ENCODE results near the gene AGER. TPM values are rescaled to one million over a fixed set of nuclear protein-coding genes. Genes with fewer than 3 reads are reported as not detected.
"Not testable (repeated sequence)": the region's sequence is repeated elsewhere in the genome, so short reads cannot be mapped to it uniquely, and the experiment has no call there.

Gene AGER
- total and polyA plus RNA-seq, 9 donors = 3.4 to 12.8 (median 7.9) TPM

DNA sequence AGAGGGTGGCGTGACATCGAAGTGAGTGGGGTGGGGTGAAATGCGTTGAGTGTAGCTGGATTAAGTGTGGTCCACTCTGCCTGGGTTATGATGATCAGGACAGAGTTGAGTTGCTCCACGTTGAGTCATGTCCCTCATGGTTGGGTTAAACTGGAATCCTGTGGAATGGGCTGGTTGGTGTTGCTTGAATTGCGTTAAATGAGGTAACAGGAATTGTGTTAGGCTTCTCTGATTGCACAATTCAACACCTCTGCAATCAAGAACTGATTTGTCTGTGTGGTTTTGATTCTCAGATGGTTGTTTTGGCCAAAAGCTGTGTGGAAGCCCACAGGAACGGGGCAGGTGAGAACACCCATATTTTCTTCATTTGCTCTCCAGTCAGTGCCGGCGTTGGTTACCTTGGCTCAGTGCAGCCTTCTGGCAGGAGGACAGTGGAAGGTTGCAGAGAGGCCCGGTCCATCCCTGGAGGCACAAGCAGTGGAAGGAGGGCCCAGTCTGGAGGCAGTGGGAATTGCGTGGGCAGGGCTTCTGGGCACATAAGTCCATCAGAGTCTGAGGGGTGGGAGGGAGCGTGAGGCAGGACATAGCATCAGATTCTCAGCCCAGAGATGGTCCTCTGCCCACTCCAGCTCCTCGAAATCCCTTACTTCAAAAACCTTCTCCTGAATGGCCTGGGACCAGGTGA lies 28.2 kb upstream of the AGER start:
- H3K36me3 ChIP-seq = no peaks in the 10 kb centered on the region
- 80 to 85% (median 81%) methylated on average over 12 of the region's 12 CpGs for WGBS, 3 donors
- no peak overlapping the region for H3K4me3 ChIP-seq

DNA sequence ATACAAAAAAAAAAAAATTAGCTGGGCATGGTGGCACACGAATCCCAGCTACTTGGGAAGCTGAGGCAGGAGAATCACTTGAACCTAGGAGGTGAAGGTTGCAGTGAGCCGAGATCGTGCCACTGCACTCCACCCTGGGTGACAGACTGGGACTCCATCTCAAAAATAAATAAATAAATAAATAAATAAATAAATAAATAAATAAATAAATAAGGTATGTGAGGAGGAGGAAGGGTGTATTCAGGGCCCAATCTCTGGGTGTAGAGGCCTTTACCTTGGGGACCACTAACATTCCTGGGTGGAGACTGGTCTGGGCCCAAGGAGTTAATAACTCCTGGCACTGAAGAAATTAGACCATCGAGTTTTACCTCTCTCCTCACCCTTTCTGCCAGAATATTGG lies 27.4 kb upstream of the AGER start:
- H3K36me3 ChIP-seq = not testable (repeated sequence)

More for the DNA sequence above, 28.2 kb upstream of the AGER start:
- DNase-seq = no peak
- TF ChIP-seq EP300 (IDR thresholded peaks at IDR 0.05) (no peak), POLR2A (IDR thresholded peaks at IDR 0.05) (no peak)
- TF ChIP-seq, protein P1, sequence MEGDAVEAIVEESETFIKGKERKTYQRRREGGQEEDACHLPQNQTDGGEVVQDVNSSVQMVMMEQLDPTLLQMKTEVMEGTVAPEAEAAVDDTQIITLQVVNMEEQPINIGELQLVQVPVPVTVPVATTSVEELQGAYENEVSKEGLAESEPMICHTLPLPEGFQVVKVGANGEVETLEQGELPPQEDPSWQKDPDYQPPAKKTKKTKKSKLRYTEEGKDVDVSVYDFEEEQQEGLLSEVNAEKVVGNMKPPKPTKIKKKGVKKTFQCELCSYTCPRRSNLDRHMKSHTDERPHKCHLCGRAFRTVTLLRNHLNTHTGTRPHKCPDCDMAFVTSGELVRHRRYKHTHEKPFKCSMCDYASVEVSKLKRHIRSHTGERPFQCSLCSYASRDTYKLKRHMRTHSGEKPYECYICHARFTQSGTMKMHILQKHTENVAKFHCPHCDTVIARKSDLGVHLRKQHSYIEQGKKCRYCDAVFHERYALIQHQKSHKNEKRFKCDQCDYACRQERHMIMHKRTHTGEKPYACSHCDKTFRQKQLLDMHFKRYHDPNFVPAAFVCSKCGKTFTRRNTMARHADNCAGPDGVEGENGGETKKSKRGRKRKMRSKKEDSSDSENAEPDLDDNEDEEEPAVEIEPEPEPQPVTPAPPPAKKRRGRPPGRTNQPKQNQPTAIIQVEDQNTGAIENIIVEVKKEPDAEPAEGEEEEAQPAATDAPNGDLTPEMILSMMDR (IDR thresholded peaks at IDR 0.05) = no peak
- no peak overlapping the region for H3K27ac ChIP-seq
- intact Hi-C loops (cut with DNase I) = no loop called here
- no peaks in the 10 kb centered on the region for H3K27me3 ChIP-seq
- H3K9me3 ChIP-seq = no peaks in the 10 kb centered on the region
- no peaks in the 10 kb centered on the region for H3K4me1 ChIP-seq (ENCODE audit: insufficient read depth)

DNA sequence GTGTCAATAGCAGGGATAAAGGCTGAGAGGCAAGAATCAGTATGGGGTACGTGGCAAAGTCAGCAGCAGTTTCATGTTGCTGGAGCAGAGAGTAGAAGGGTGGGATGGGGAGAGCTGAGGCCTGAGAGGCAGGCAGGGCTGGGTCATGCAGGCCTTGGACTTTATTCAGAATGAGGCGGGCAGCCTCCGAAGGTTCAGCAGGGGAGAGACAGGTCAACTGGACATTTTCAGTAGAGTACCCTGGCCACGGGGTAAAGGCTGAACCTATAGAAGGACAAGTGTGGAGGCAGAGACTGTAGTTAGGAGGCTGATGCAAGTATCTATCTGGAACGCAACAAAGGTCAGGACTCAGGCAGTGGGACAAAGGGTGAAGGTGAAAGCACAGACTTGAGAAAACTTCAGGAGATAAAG lies 26.1 kb upstream of the AGER start:
- intact Hi-C loops (cut with DNase I) = no loop called here
- WGBS, 3 donors = 78 to 90% (median 85%) methylated on average over 5 of the region's 5 CpGs
- no peaks in the 10 kb centered on the region for H3K27me3 ChIP-seq
- no peaks in the 10 kb centered on the region for H3K9me3 ChIP-seq
- no peak for TF ChIP-seq EP300 (IDR thresholded peaks at IDR 0.05)
- TF ChIP-seq POLR2A (IDR thresholded peaks at IDR 0.05) = no peak
- TF ChIP-seq, protein P1 (IDR thresholded peaks at IDR 0.05) = no peak
- no peaks in the 10 kb centered on the region for H3K4me1 ChIP-seq (ENCODE audit: insufficient read depth)
- H3K27ac ChIP-seq = no peak overlapping the region
- H3K36me3 ChIP-seq = no peaks in the 10 kb centered on the region
- no peak overlapping the region for H3K4me3 ChIP-seq
- no peak for DNase-seq

More for the DNA sequence above, 27.4 kb upstream of the AGER start:
- H3K4me1 ChIP-seq (ENCODE audit: insufficient read depth); H3K9me3 ChIP-seq; H3K27ac ChIP-seq; DNase-seq; H3K27me3 ChIP-seq; H3K4me3 ChIP-seq; intact Hi-C loops (cut with DNase I): not testable (repeated sequence)
- 77 to 80% (median 77%) methylated on average over 4 of the region's 4 CpGs for WGBS, 3 donors

DNA sequence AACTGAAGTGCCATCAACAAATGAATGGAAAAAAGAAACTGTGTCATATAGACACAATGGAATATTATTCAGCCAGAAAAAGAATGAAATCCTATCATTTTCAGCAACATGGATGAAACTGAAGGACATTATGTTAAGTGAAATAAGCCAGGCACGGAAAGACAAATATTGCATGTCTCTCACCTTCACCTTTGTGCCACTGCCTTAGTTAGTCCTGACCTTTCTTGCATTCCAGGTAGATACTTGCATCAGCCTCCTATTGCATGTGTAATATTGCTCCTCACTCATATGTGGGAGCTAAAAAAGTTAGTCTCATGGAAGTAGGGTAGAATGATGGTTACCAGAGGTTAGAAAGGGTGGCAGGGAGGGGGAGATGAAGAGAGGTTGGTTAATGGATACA lies 24.9 kb upstream of the AGER start:
- Histone ChIP-seq H3K4me3 (no peak overlapping the region), H3K36me3 (no peaks in the 10 kb centered on the region), H3K4me1 (ENCODE audit: insufficient read depth) (no peaks in the 10 kb centered on the region), H3K9me3 (no peaks in the 10 kb centered on the region), H3K27ac (no peak overlapping the region), H3K27me3 (no peaks in the 10 kb centered on the region)
- no peak for DNase-seq
- no peak for TF ChIP-seq EP300 (IDR thresholded peaks at IDR 0.05)
- no peak for TF ChIP-seq POLR2A (IDR thresholded peaks at IDR 0.05)
- 68 to 77% (median 72%) methylated on average over 1 of the region's 1 CpG for WGBS, 3 donors
- intact Hi-C loops (cut with DNase I) = no loop called here

DNA sequence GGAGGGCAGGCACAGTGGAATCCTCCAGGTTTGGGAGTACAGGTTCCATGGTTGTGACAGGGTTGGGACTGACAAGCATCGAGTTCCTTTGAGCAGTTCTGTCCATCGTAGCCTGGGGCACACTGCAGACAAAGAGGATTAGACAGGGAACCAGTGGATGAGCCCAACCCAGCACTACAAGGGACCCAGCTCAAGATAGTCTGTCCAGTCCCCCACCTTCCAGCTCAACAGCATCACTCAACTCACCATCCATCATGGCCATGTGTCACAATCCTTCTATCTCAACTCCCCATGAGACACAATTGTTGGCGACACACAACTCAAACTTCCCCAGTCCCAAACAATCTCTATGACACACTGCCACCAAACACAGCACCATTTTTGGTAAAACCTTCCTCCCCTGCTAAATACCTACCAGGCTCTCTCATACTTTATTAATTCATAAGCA lies 20.2 kb upstream of the AGER start:
- no peak for DNase-seq
- no peaks in the 10 kb centered on the region for H3K36me3 ChIP-seq
- no peaks in the 10 kb centered on the region for H3K4me1 ChIP-seq (ENCODE audit: insufficient read depth)
- intact Hi-C loops (cut with DNase I) = no loop called here
- TF ChIP-seq, protein P1 (IDR thresholded peaks at IDR 0.05) = no peak
- TF ChIP-seq EP300 (IDR thresholded peaks at IDR 0.05) (no peak), POLR2A (IDR thresholded peaks at IDR 0.05) (no peak)
- no peak overlapping the region for H3K27ac ChIP-seq
- 83 to 95% (median 86%) methylated on average over 3 of the region's 3 CpGs for WGBS, 3 donors
- H3K27me3 ChIP-seq = no peaks in the 10 kb centered on the region
- H3K4me3 ChIP-seq = no peak overlapping the region
- no peaks in the 10 kb centered on the region for H3K9me3 ChIP-seq
